D721Med (cell line): Measurements from ENCODE around the gene SORCS2.

ENCODE experiments used
- DNase-seq: peaks from one replicate; pipeline ENCODE4 v3.0.0; 2011; ENCODE audit warnings: low spot score; ENCODE audit not compliant: insufficient read length
- FAIRE-seq: peaks from 2 replicates; lab custom pipeline; 2011; peaks lifted over from hg19 to GRCh38; lab: Jason Lieb, UNC
- CTCF ChIP-seq: IDR thresholded peaks from 2 replicates; pipeline ENCODE4 v1.5.1; 2012; ENCODE audit warnings: mild to moderate bottlenecking, control low read depth; ENCODE audit not compliant: insufficient read depth; ENCODE audit errors: missing control alignments

SORCS2 gene

GRCh38 chr4:7645956-7646355 lies 453.6 kb downstream of the SORCS2 start:
- FAIRE-seq (no peak), DNase-seq (no peak)
- no peak for TF ChIP-seq CTCF

GRCh38 chr4:7646384-7647061 lies 454.2 kb downstream of the SORCS2 start:
- no peak for TF ChIP-seq CTCF
- no peak for FAIRE-seq
- DNase-seq = no peak

GRCh38 chr4:7647186-7647585 lies 454.8 kb downstream of the SORCS2 start:
- DNase-seq = no peak
- no peak for TF ChIP-seq CTCF
- FAIRE-seq = no peak

DNA sequence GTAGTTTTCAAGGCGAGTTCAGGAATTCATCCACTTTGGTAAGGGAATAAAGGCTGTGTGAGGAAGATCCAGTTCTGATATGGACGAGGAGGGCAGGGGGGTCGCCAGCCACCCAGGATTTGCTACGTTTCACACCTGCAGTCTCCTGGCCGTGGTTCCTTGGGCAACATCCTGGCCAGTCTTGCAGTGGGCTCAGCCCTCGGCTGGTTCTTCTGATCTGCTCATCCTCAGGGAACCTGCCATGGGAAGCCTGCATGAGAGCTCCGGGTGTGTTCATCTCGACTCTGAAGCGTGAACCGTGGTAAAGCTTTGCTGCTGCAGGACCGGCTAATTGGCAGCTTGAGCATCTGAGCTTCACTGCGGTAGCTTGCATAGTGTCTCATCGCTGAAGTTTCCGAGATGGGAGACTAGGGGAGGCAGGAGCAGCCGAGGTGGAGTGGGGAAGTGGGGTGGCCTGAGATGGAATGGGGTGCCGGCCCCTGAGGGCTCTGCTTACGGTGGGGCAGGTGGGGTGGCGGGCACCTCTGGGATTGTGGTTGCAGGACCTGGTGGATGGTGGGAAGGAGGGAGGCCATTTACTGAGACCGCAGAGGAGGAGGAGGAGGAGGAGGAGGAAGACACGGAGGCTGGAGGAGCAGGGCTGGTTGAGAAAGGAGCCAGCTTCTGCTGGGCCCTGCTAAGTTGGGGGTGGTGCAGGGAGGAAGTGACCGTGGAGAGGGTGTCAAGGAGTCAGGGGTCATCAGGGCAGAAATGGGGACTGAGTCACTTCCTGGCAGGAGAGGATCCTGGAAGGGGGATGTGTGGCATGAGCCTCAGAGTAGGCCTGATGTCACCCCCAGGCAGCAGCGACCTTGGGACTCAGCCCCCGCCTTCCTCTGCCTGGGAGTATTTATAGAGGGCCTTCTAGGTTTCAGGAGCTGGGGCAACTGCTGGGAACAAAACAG lies 455.5 kb downstream of the SORCS2 start:
- DNase-seq = no peak

GRCh38 chr4:7648544-7649395 lies 456.4 kb downstream of the SORCS2 start:
- no peak for FAIRE-seq
- no peak for DNase-seq

More for the DNA sequence above, 455.5 kb downstream of the SORCS2 start:
- TF ChIP-seq CTCF = no peak
- no peak for FAIRE-seq

GRCh38 chr4:7649411-7649740 lies 457.0 kb downstream of the SORCS2 start:
- DNase-seq = no peak
- TF ChIP-seq CTCF = no peak
- FAIRE-seq = no peak

More at GRCh38 chr4:7648544-7649395, 456.4 kb downstream of the SORCS2 start:
- TF ChIP-seq CTCF = no peak
